Measurements from ENCODE around the gene BARX2. TPM values are rescaled to one million over a fixed set of nuclear protein-coding genes. Genes with fewer than 3 reads are reported as not detected.

BARX2 gene
- polyA plus RNA-seq, 1 donor from 2014 or later: not detected

GRCh38 chr11:129443276-129443675 is 67.6 kb downstream of the BARX2 start:
- no peak overlapping the region for H3K4me2 ChIP-seq (ENCODE audit: low read length)
- H3K27me3 ChIP-seq (ENCODE audit: insufficient read depth, low read depth, low read length): no peaks in the 10 kb centered on the region
- H3K9ac ChIP-seq (ENCODE audit: low read length): no peak overlapping the region
- TF ChIP-seq TAF1 (IDR thresholded peaks at IDR 0.05; ENCODE audit: low read depth): no peak
- no peak for TF ChIP-seq EZH2 (IDR thresholded peaks at IDR 0.05; ENCODE audit: borderline replicate concordance, insufficient read depth, low read length, poor library complexity, severe bottlenecking)
- no peak for TF ChIP-seq POLR2AphosphoS5 (IDR thresholded peaks at IDR 0.05)
- no peak for TF ChIP-seq RAD21 (conservative IDR thresholded peaks at IDR 0.05)
- no peak for TF ChIP-seq REST (IDR thresholded peaks at IDR 0.05; ENCODE audit: borderline replicate concordance)
- TF ChIP-seq MXI1 (conservative IDR thresholded peaks at IDR 0.05; ENCODE audit: poor library complexity, severe bottlenecking): no peak
- TF ChIP-seq SMC3 (conservative IDR thresholded peaks at IDR 0.05; ENCODE audit: poor library complexity): no peak
- TF ChIP-seq EP300 (conservative IDR thresholded peaks at IDR 0.05; ENCODE audit: poor library complexity, severe bottlenecking): no peak
- TF ChIP-seq CTCF (IDR thresholded peaks at IDR 0.05; ENCODE audit: poor library complexity, severe bottlenecking): no peak
- no peaks in the 10 kb centered on the region for H3K9me2 ChIP-seq (ENCODE audit: insufficient read depth, low read length)
- H3K4me3 ChIP-seq (ENCODE audit: low read length): no peak overlapping the region
- no peaks in the 10 kb centered on the region for H4K20me1 ChIP-seq (ENCODE audit: insufficient read depth)
- no peak overlapping the region for H2AFZ ChIP-seq (ENCODE audit: low read depth, low read length)
- H3K36me3 ChIP-seq (ENCODE audit: insufficient read depth, low read length): no peaks in the 10 kb centered on the region
- H3K9me3 ChIP-seq (ENCODE audit: low read length): no peaks in the 10 kb centered on the region
- H3K79me2 ChIP-seq (replicated peaks; ENCODE audit: insufficient read depth, low read length): no peaks in the 10 kb centered on the region
- no peak overlapping the region for H3K27ac ChIP-seq (ENCODE audit: low read length)
- no peaks in the 10 kb centered on the region for H3F3A ChIP-seq (ENCODE audit: insufficient read depth, low read length, poor library complexity, severe bottlenecking)

GRCh38 chr11:129444274-129444673 is 68.6 kb downstream of the BARX2 start:
- H3K4me3 ChIP-seq (ENCODE audit: low read length): no peak overlapping the region
- no peaks in the 10 kb centered on the region for H3F3A ChIP-seq (ENCODE audit: insufficient read depth, low read length, poor library complexity, severe bottlenecking)
- no peak overlapping the region for H2AFZ ChIP-seq (ENCODE audit: low read depth, low read length)
- no peaks in the 10 kb centered on the region for H3K79me2 ChIP-seq (replicated peaks; ENCODE audit: insufficient read depth, low read length)
- H4K20me1 ChIP-seq (ENCODE audit: insufficient read depth): no peaks in the 10 kb centered on the region
- no peak overlapping the region for H3K27ac ChIP-seq (ENCODE audit: low read length)
- H3K4me2 ChIP-seq (ENCODE audit: low read length): no peak overlapping the region
- no peak overlapping the region for H3K9ac ChIP-seq (ENCODE audit: low read length)
- no peaks in the 10 kb centered on the region for H3K36me3 ChIP-seq (ENCODE audit: insufficient read depth, low read length)
- TF ChIP-seq EP300 (conservative IDR thresholded peaks at IDR 0.05; ENCODE audit: poor library complexity, severe bottlenecking) (no peak), MXI1 (conservative IDR thresholded peaks at IDR 0.05; ENCODE audit: poor library complexity, severe bottlenecking) (no peak), RAD21 (conservative IDR thresholded peaks at IDR 0.05) (no peak), POLR2AphosphoS5 (IDR thresholded peaks at IDR 0.05) (no peak), CTCF (IDR thresholded peaks at IDR 0.05; ENCODE audit: poor library complexity, severe bottlenecking) (no peak), SMC3 (conservative IDR thresholded peaks at IDR 0.05; ENCODE audit: poor library complexity) (no peak), EZH2 (IDR thresholded peaks at IDR 0.05; ENCODE audit: borderline replicate concordance, insufficient read depth, low read length, poor library complexity, severe bottlenecking) (no peak), TAF1 (IDR thresholded peaks at IDR 0.05; ENCODE audit: low read depth) (no peak), REST (IDR thresholded peaks at IDR 0.05; ENCODE audit: borderline replicate concordance) (no peak)
- no peaks in the 10 kb centered on the region for H3K9me3 ChIP-seq (ENCODE audit: low read length)
- no peaks in the 10 kb centered on the region for H3K9me2 ChIP-seq (ENCODE audit: insufficient read depth, low read length)
- no peaks in the 10 kb centered on the region for H3K27me3 ChIP-seq (ENCODE audit: insufficient read depth, low read depth, low read length)

All from neural cell (in vitro differentiated cells).